Measurements from ENCODE around the gene HUNK.

HUNK gene

GRCh38 chr21:31928656-31929055 lies 55.8 kb downstream of the HUNK start:
- no peak for TF ChIP-seq CTCF (IDR thresholded peaks at IDR 0.05; ENCODE audit: borderline replicate concordance, insufficient read depth, low read depth, low read length)
- no peak overlapping the region for H3K4me3 ChIP-seq (ENCODE audit: low read depth, low read length)

- no peak for TF ChIP-seq CTCF (IDR thresholded peaks at IDR 0.05; ENCODE audit: borderline replicate concordance, insufficient read depth, low read depth, low read length)
- no peak overlapping the region for H3K4me3 ChIP-seq (ENCODE audit: low read depth, low read length)
These were observed 56.7 kb downstream of the HUNK start for GRCh38 chr21:31929548-31929947.

- TF ChIP-seq CTCF (IDR thresholded peaks at IDR 0.05; ENCODE audit: borderline replicate concordance, insufficient read depth, low read depth, low read length) = no peak
- H3K4me3 ChIP-seq (ENCODE audit: low read depth, low read length) = no peak overlapping the region
These were observed 57.2 kb downstream of the HUNK start for GRCh38 chr21:31930001-31930400.

- no peak overlapping the region for H3K4me3 ChIP-seq (ENCODE audit: low read depth, low read length)
- TF ChIP-seq CTCF (IDR thresholded peaks at IDR 0.05; ENCODE audit: borderline replicate concordance, insufficient read depth, low read depth, low read length) = no peak
These were observed 59.0 kb downstream of the HUNK start for GRCh38 chr21:31931644-31932469.

GRCh38 chr21:31932470-31932764 lies 59.6 kb downstream of the HUNK start:
- no peak overlapping the region for H3K4me3 ChIP-seq (ENCODE audit: low read depth, low read length)
- TF ChIP-seq CTCF (IDR thresholded peaks at IDR 0.05; ENCODE audit: borderline replicate concordance, insufficient read depth, low read depth, low read length) = no peak

GRCh38 chr21:31937303-31937702 lies 64.5 kb downstream of the HUNK start:
- no peak for TF ChIP-seq CTCF (IDR thresholded peaks at IDR 0.05; ENCODE audit: borderline replicate concordance, insufficient read depth, low read depth, low read length)
- no peak overlapping the region for H3K4me3 ChIP-seq (ENCODE audit: low read depth, low read length)

Data from GM12875 (cell line).